ENCODE data around the gene CHMP2B.
A peak's percentile ranks its signal among the peaks of the same experiment; 100 is the strongest.
"Not testable (repeated sequence)": the region's sequence is repeated elsewhere in the genome, so short reads cannot be mapped to it uniquely, and the experiment has no call there.

Gene CHMP2B

DNA sequence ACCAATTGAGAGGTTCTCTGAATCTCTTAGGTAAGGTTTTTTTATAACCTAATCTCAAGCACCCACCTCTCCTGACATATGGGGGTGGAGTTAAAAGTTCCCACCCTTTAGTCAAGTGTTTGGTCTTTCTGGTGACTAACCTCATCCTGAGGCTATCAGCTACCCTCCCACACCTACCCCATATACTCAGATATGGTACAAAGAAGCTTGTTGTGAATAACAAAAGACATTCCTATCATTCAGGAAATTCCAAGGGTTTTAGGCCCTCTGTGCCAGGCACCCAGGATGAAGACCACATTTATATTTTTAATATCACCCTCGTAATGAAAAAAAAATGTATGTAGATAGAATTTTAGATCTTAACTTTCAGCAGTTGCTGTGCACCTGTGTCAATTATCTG lies 9.0 kb downstream of the CHMP2B start:
- no peak for DNase-seq

GRCh38 chr3:87246662-87247429 lies 19.7 kb downstream of the CHMP2B start:
- DNase-seq: no peak

- DNase-seq: no peak
These were observed 20.3 kb downstream of the CHMP2B start for GRCh38 chr3:87247430-87247773.

DNA sequence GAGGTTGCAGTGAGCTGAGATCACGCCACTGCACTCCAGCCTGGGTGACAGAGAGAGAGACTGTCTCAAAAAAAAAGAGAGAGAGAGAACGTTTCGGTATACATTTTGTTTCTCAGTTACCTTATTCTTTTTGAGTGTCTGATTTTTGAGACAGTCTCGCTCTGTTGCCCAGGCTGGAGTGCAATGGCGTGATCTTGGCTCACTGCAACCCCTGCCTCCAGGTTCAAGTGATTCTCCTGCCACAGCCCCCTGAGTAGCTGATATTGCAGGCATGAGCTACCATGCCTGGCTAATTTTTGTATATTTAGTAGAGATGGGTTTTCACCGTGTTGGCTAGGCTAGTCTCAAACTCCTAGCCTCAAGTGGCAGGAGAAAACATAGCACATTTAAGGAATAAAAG lies 21.1 kb downstream of the CHMP2B start:
- not testable (repeated sequence) for DNase-seq

GRCh38 chr3:87248831-87249230 lies 21.7 kb downstream of the CHMP2B start:
- DNase-seq: no peak

DNA sequence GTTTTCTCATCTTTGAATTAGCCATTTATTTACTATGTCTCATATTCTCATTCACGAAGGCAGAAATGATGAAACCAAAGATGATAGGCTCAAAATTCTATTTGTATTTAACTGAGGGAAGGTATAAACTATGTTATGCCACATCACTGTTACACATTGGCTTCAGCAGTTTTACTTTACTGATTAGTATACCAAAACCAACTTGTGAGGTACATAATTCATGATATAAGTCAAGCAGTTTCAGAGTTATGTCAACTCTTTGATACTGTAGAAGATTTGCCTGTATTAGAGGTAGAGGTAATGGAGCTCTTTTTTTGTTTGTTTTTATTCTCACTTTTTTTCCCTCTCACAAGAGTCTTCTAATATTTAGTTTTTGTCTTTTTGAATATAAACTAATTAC lies 22.9 kb downstream of the CHMP2B start:
- no peak for DNase-seq

GRCh38 chr3:87260270-87260669 lies 33.2 kb downstream of the CHMP2B start:
- peak; percentile 11 to 16 for DNase-seq

GRCh38 chr3:87261925-87262324 lies 34.8 kb downstream of the CHMP2B start:
- DNase-seq: no peak

- DNase-seq: no peak
These were observed 41.0 kb downstream of the CHMP2B start for GRCh38 chr3:87267953-87268645.

GRCh38 chr3:87268646-87269211 lies 41.6 kb downstream of the CHMP2B start:
- no peak for DNase-seq

DNA sequence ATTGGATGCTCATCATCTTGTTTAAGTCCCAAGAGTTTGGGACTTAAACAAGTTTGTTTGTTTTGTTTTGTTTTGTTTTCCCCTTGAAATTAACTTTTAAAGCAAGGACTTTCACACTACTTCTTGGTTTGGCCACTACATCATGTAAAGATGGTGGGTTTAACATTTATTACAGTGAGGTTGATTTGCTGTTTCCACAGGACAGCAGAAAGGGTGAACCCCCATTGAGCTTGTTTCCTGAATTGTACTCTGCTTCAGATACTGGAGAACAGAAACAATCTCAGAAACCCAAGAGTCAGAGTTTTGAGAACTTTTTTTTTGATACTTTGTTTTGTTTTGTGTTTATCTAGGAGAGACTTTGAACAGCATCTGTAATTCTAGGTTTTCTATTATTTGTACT lies 42.6 kb downstream of the CHMP2B start:
- DNase-seq: no peak

DNA sequence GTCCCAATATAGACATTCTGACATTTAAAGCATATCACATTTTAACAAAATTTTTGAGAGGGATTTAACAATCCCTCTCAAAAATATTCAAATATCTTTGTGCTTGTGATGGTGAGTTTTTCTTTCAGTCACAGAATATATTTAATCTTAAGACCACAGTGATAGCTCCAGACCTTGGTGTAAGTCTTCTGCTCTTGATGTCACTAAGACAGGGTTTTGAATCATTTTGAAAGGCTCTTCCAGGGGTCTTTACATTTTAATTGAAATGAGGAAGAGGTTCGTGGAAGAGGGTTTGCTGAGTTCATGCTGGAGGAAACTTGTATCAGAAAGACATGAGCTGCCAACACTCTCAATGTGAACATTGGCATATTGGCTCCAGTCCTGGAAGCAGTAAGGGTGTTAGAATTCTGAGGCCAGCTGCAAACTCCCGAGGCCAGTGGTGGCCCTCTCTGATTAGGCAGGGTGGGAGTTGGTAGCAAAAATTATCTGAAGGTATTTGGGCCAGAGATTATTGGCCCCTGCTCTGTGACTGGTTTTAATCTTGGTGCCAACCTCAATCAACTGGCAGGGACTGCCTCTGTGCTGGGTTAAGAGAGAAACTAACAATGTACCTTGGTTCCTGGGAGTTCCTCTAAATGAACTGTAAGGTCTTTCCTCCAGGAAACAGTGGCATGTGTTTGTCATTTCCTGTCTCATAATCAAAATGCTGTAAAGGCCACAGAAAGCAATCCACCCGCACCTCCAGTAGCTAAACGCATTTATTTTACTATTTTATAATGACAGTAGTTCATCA lies 44.0 kb downstream of the CHMP2B start:
- no peak for DNase-seq

- DNase-seq: no peak
These were observed 45.7 kb downstream of the CHMP2B start for GRCh38 chr3:87272718-87273341.

DNA sequence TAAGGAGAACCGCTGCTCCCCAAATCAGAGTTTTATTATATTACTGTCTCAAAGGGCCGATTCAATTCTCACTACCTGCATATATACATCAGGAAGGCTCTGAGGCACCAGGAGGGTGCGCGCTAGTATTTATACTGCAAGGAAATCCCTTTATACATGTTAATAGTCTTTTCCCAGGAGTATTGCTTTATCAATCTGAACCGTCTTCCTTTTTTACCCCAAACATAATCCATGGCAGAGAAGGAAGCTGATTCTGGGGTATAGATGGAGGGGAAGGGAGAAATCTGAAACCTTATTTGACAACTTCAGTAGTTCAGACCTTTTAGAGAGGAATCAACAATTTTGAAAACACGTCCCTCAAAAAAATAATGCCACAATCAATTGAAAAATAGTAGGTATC lies 49.4 kb downstream of the CHMP2B start, which contains the start of gene POU1F1:
POU1F1 (minus strand) TSS at position 101 of the 400 bp plus-strand sequence. CDS start 122 bp downstream, outside the sequence.
- DNase-seq: no peak

DNA sequence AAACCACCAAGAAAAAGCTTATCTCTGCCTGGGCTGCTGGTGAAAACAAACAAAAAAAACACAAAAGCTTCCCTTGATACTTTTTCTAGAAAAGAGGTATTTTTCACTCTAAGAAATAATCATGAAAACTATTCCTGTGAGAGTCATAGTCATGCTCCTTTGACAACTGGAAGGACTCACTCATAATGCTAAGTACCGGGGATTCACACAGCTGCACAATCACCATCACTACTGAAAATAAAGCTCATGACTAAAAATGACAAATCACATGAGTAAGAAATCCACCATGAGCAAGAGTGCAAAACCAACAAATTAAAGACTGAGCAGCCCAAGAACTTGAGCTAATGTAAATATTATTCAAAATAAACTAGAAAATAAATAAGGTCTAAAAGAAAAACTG lies 59.9 kb downstream of the CHMP2B start:
- DNase-seq: no peak

- DNase-seq: no peak
These were observed 61.3 kb downstream of the CHMP2B start for GRCh38 chr3:87288446-87288845.

DNA sequence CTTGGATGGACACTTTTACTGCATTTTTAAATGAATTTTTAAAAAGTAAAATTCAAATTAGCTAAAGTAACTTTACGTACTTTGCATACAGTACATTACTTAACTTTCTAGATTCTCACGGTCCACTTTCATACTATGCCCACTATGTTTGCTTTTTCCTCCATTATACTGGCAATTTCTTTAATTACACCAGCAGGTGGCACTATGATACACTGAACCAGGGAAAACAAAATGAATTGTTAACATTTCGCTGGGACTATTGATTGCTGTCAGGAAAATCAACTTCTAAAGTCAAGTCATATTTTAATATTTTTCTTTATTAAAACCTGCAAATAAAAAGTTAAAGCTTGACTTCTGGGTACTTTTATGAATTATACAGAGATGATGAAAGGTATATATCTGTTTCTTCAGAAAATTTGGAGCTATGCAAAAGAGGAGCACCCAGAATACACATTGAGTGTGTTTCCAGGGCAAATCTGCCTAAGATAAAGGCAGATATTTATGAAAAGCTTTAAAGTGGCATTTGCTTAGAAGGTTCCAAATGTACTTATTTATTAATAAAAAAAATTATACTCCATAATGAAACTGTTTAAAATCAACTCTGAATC lies 71.1 kb downstream of the CHMP2B start:
- peak; percentile 16 to 46 for DNase-seq

DNA sequence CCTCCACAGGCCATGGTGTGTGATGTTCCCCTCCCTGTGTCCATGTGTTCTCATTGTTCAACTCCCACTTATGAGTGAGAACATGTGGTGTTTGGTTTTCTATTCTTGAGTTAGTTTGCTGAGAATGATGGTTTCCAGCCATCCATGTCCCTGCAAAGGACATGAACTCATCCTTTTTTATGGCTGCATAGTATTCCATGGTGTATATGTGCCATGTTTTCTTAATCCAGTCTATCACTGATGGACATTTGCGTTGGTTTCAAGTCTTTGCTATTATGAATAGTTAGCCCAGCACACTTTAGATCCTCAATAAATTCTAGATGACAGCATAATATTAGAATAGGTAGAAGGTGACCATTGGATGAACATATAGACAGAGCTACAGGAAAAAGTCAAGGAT lies 77.9 kb downstream of the CHMP2B start:
- not testable (repeated sequence) for DNase-seq
